PC-9 (cell line): ENCODE data around the gene ENPP4.

Experiments used
- CTCF ChIP-seq: fragments of 200-600 bp; sonication (generic); conservative IDR thresholded peaks from 2 replicates; pipeline ENCODE4 v1.6.1; 2017; ENCODE audit warnings: mixed run types, antibody characterized with exemption, mild to moderate bottlenecking, moderate library complexity
- EZH2 ChIP-seq: fragments of 200-600 bp; sonication (generic); IDR thresholded peaks from 2 replicates; pipeline ENCODE4 v1.8.0; 2017; ENCODE audit warnings: antibody characterized with exemption, low read depth

DNA sequence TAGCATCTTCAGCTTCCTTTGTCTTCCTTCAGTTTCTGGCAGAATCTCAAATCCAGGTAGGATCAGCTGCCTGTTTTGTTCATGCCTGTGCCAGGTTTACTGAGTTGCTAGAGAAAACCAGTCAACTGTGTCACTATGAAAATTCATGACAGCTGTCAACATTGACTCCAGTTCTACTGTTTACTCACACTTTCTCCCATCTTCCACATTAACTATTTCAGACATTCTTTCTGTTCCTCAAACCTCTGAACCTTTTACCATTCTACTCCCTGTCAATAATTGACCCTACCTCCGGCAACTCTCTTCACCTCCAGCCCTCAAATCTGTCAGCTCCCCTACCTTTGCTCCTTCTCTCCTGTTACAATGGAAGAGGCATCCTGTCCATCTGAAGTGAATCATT, 8.5 kb downstream of the ENPP4 start:
- no peak for TF ChIP-seq CTCF
- no peak for TF ChIP-seq EZH2
